Panc1 (cell line): Measurements from ENCODE around the gene JADE1. TPM values are rescaled to one million over a fixed set of nuclear protein-coding genes. Genes with fewer than 3 reads are reported as not detected.
A peak's percentile ranks its signal among the peaks of the same experiment; 100 is the strongest.

ENCODE experiments used
- ATAC-seq: fragments of 200-7000 bp; cut with Tn5 transposase; 2 replicates; pipeline ENCODE4 v1.9.1; 2020; ENCODE audit warnings: mild to moderate bottlenecking, moderate library complexity
- BruUV-seq: library from RNA; stranded (reverse); fragments of 400-500 nt; replicated peaks from 2 replicates; lab custom pipeline; 2021; lab: Mats Ljungman, UMichigan
- CTCF ChIA-PET: fragments of 300-600 bp; sonication (Branson Sonifier 250); formaldehyde crosslinking; loops from one replicate; lab custom pipeline; 2022; ENCODE audit warnings: antibody characterized with exemption; lab: Charles Lee
- POLR2A ChIA-PET: fragments of 300-600 bp; sonication (Branson Sonifier 250); formaldehyde crosslinking; loops from one replicate; lab custom pipeline; 2022; ENCODE audit warnings: antibody characterized with exemption; lab: Charles Lee
- DNase-seq: peaks from one replicate; pipeline ENCODE4 v3.0.0-alpha.2; 2010; ENCODE audit warnings: low read depth, low spot score
- H3K27ac ChIP-seq: 2 replicates; pipeline ENCODE4 v1.5.1; 2011; ENCODE audit warnings: mild to moderate bottlenecking, low read length, inconsistent platforms
- H3K27me3 ChIP-seq: fragments of 200-500 bp; sonication (Bioruptor generic); 2 replicates; pipeline ENCODE4 v1.6.0; 2014; ENCODE audit warnings: low read length, inconsistent platforms; ENCODE audit not compliant: control insufficient read depth, insufficient read depth
- H3K36me3 ChIP-seq: fragments of 200-500 bp; sonication (Bioruptor generic); 2 replicates; pipeline ENCODE4 v1.5.1; 2014; ENCODE audit warnings: inconsistent platforms, mild to moderate bottlenecking, low read length, moderate library complexity; ENCODE audit not compliant: control insufficient read depth, insufficient read depth
- H3K4me1 ChIP-seq: 2 replicates; pipeline ENCODE4 v1.5.1; 2011; ENCODE audit warnings: inconsistent platforms, mild to moderate bottlenecking, low read length, moderate library complexity; ENCODE audit not compliant: control insufficient read depth, insufficient read depth
- H3K4me3 ChIP-seq, 2 experiments: 2 replicates each; pipeline ENCODE4 v1.5.1; 2011 to 2012; ENCODE audit warnings: low read depth in 2 of 2, low read length in 2 of 2, mild to moderate bottlenecking in 2 of 2, inconsistent platforms in 1 of 2, moderate library complexity in 1 of 2
- H3K9me3 ChIP-seq: fragments of 200-500 bp; sonication (Bioruptor generic); 2 replicates; pipeline ENCODE4 v1.5.1; 2014; ENCODE audit warnings: low read depth, mild to moderate bottlenecking, inconsistent platforms, low read length, moderate library complexity; ENCODE audit not compliant: control insufficient read depth, insufficient read depth
- POLR2AphosphoS5 ChIP-seq: IDR thresholded peaks from 2 replicates; pipeline ENCODE4 v1.6.1; 2012; ENCODE audit warnings: mild to moderate bottlenecking, low read depth, low read length, moderate library complexity
- REST ChIP-seq, 2 experiments: IDR thresholded peaks; 2 replicates each; pipeline ENCODE4 v1.6.1; 2011 to 2012; ENCODE audit warnings: low read depth in 2 of 2, control low read depth in 1 of 2, low read length in 1 of 2, mild to moderate bottlenecking in 1 of 2, moderate library complexity in 1 of 2; ENCODE audit not compliant: insufficient read depth in 1 of 2
- SIN3A ChIP-seq: IDR thresholded peaks from 2 replicates; pipeline ENCODE4 v1.6.1; 2012; ENCODE audit warnings: low read depth, mild to moderate bottlenecking, low read length, moderate library complexity, borderline replicate concordance; ENCODE audit not compliant: insufficient read depth
- TCF7L2 ChIP-seq: IDR thresholded peaks from 2 replicates; pipeline ENCODE4 v1.6.1; 2011; ENCODE audit warnings: mild to moderate bottlenecking, low read depth, low read length, inconsistent platforms
- in situ Hi-C: cut with HindIII; loops from 2 replicates; pipeline ENCODE4 v1.10.0; 2016; ENCODE audit warnings: low sequenced_read_pairs, low pct_unique_long_range_greater_than_20kb
- intact Hi-C: fragments of 100-400 bp; cut with micrococcal nuclease; formaldehyde crosslinking; loops from one replicate; pipeline ENCODE4 v1.10.0; 2022; ENCODE audit not compliant: unreplicated experiment
- total RNA-seq: library from RNA; stranded (reverse); gene quantifications from one replicate; pipeline ENCODE4 v1.2.1, GENCODE V29; 2021; ENCODE audit not compliant: unreplicated experiment
- TF ChIP-seq, protein P1 (sequence below): fragments of 450-650 bp; IDR thresholded peaks from 2 replicates; pipeline ENCODE4 v1.5.1; 2017; ENCODE audit warnings: mild to moderate bottlenecking

The JADE1 gene
- total RNA-seq, 1 experiment from 2014 or later, result 23.4 TPM

DNA sequence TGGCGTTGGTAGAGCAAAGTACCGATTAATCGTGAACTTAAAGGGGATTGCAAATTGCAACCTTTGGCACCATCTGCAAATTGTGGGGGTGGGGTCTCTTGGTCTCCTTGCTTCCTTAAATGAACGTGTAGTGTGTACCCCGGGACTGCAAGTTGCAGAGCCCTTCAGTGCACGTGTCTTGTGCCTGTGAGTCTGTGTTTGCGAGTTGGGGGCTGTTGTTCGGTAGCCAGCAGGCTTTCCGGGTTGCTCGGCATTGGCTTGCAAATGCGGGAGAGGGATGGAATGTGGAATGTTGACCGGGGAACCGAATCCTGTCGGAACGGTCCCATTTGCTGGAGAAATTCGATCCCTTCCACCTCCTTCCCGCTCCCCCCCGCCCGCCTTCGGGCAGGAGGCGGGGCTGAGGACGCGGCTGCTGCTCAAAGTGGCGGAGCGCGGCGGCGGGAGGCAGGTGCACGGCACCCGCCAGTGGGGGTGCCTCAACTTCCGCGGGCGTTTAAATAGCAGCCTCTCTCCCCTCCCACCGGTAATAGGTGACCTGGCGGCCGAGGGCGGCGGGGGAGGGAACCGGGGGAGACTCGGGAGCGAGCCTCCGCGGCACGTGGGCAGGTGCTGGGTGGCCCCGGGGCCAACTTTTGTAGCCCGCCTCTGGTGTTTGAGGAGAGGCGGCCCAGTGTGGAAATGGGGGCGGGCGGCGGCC lies 1.5 kb downstream of the JADE1 start:
- Histone ChIP-seq H3K9me3 (no peaks in the 10 kb centered on the region), H3K36me3 (no peaks in the 10 kb centered on the region; the same call in 1 of the 2 replicates), H3K27me3 (no peaks in the 10 kb centered on the region), H3K27ac (peak overlapping the region; percentile 89), H3K4me1 (peaks cover 12% of the 10 kb centered on the region), H3K4me3 (peak overlapping the region; percentile 66 to 85)
- POLR2A ChIA-PET, result interaction anchor here (2.5 kb wide), 1 partner anchor 12 kb away, joined by 15 read pairs; no protein-coding TSS in a partner anchor
- in situ Hi-C loops, result no loop called here
- BruUV-seq, result no TSS peak
- DNase-seq (no peak), ATAC-seq (peak; percentile 49)
- CTCF ChIA-PET, result no interaction called here
- TF ChIP-seq SIN3A (0 out of 2 replicates have a peak, but pooled peaks have one; percentile 44), REST (IDR thresholded peaks at IDR 0.05; ENCODE audit: insufficient read depth in 1 of 2, low read depth in 2 of 2, low read length in 1 of 2) (no peak), POLR2AphosphoS5 (peak; percentile 61; the same call in 1 of the 2 replicates)
- intact Hi-C loops, result loop anchor here (5.0 kb wide), 1 partner anchor 244 kb away; no protein-coding TSS in a partner anchor

- ATAC-seq, result peak; percentile 82
- 0 out of 2 replicates have a peak, but pooled peaks have one; percentile 20 for TF ChIP-seq SIN3A
- peak; percentile 73; the same call in 1 of the 2 replicates for TF ChIP-seq POLR2AphosphoS5
- no peak for TF ChIP-seq REST (IDR thresholded peaks at IDR 0.05; ENCODE audit: insufficient read depth in 1 of 2, low read depth in 2 of 2, low read length in 1 of 2)
- TF ChIP-seq, protein P1, sequence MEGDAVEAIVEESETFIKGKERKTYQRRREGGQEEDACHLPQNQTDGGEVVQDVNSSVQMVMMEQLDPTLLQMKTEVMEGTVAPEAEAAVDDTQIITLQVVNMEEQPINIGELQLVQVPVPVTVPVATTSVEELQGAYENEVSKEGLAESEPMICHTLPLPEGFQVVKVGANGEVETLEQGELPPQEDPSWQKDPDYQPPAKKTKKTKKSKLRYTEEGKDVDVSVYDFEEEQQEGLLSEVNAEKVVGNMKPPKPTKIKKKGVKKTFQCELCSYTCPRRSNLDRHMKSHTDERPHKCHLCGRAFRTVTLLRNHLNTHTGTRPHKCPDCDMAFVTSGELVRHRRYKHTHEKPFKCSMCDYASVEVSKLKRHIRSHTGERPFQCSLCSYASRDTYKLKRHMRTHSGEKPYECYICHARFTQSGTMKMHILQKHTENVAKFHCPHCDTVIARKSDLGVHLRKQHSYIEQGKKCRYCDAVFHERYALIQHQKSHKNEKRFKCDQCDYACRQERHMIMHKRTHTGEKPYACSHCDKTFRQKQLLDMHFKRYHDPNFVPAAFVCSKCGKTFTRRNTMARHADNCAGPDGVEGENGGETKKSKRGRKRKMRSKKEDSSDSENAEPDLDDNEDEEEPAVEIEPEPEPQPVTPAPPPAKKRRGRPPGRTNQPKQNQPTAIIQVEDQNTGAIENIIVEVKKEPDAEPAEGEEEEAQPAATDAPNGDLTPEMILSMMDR, result no peak
- TF ChIP-seq TCF7L2, result no peak
- in situ Hi-C loops, result no loop called here
These were observed 2.3 kb downstream of the JADE1 start for GRCh38 chr4:128811571-128812441.

More at GRCh38 chr4:128811571-128812441, 2.3 kb downstream of the JADE1 start:
- Histone ChIP-seq H3K4me1 (peaks cover 12% of the 10 kb centered on the region), H3K27ac (peak overlapping the region; percentile 91), H3K4me3 (peak overlapping the region; percentile 85), H3K36me3 (no peaks in the 10 kb centered on the region; the same call in 1 of the 2 replicates), H3K9me3 (no peaks in the 10 kb centered on the region), H3K27me3 (no peaks in the 10 kb centered on the region)
- POLR2A ChIA-PET, result interaction anchor here (0.6 to 2.5 kb wide), 4 partner anchors 11 to 450 kb away, joined by 4 to 15 read pairs (median 8); no protein-coding TSS in a partner anchor
- BruUV-seq, result no TSS peak
- intact Hi-C loops, result loop anchor here (5.0 kb wide), 1 partner anchor 245 kb away; no protein-coding TSS in a partner anchor
- no peak for DNase-seq
- CTCF ChIA-PET, result no interaction called here
